DOHH2 (cell line): Measurements from ENCODE around the gene ZNF324.

Experiments
- CTCF ChIP-seq: fragments of 200-600 bp; sonication (generic); IDR thresholded peaks from one replicate; pipeline ENCODE4 v1.5.1; 2014; ENCODE audit warnings: antibody characterized with exemption, mild to moderate bottlenecking, low read depth, low read length; ENCODE audit not compliant: poor library complexity, severe bottlenecking
- EZH2phosphoT487 ChIP-seq: fragments of 200-600 bp; sonication (generic); IDR thresholded peaks from 2 replicates; pipeline ENCODE4 v1.6.1; 2017; ENCODE audit warnings: borderline replicate concordance, mild to moderate bottlenecking, antibody characterized with exemption, low read length, moderate library complexity, mixed read lengths

GRCh38 chr19:58453743-58454142 is 13.1 kb upstream of the ZNF324 start:
- TF ChIP-seq CTCF (no peak), EZH2phosphoT487 (no peak)
